ENCODE measurements around the gene ALDH8A1. TPM values are rescaled to one million over a fixed set of nuclear protein-coding genes. Genes with fewer than 3 reads are reported as not detected.

Gene ALDH8A1
- total and polyA plus RNA-seq, 10 of the 15 experiments (the other 5 are each of a cell fraction or from before 2014, with no cell fraction given) = 0.13 to 1.8 (median 0.62) TPM; not detected in 3

DNA sequence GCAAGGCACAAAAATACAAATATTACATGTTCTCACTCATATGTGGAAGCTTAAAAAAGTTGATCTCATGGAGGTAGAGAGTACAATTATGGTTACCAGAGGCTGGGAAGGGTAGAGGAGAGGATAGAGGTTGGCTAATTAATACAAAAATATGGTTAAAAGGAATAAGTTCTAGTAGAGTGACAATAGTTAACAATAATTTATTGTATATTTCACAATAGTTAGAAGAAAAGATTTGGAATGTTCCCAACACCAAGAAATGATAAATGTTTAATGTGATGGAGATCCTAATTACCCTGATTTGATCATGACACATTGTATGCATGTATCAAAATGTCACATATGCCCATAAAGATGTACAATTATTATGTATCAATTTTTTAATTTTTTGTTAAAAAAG is 1.8 kb downstream of the ALDH8A1 start (continued):
- TF ChIP-seq, protein P1, sequence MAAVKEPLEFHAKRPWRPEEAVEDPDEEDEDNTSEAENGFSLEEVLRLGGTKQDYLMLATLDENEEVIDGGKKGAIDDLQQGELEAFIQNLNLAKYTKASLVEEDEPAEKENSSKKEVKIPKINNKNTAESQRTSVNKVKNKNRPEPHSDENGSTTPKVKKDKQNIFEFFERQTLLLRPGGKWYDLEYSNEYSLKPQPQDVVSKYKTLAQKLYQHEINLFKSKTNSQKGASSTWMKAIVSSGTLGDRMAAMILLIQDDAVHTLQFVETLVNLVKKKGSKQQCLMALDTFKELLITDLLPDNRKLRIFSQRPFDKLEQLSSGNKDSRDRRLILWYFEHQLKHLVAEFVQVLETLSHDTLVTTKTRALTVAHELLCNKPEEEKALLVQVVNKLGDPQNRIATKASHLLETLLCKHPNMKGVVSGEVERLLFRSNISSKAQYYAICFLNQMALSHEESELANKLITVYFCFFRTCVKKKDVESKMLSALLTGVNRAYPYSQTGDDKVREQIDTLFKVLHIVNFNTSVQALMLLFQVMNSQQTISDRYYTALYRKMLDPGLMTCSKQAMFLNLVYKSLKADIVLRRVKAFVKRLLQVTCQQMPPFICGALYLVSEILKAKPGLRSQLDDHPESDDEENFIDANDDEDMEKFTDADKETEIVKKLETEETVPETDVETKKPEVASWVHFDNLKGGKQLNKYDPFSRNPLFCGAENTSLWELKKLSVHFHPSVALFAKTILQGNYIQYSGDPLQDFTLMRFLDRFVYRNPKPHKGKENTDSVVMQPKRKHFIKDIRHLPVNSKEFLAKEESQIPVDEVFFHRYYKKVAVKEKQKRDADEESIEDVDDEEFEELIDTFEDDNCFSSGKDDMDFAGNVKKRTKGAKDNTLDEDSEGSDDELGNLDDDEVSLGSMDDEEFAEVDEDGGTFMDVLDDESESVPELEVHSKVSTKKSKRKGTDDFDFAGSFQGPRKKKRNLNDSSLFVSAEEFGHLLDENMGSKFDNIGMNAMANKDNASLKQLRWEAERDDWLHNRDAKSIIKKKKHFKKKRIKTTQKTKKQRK (IDR thresholded peaks at IDR 0.05; ENCODE audit: low read depth, low read length) = no peak
- TF ChIP-seq, protein P2, sequence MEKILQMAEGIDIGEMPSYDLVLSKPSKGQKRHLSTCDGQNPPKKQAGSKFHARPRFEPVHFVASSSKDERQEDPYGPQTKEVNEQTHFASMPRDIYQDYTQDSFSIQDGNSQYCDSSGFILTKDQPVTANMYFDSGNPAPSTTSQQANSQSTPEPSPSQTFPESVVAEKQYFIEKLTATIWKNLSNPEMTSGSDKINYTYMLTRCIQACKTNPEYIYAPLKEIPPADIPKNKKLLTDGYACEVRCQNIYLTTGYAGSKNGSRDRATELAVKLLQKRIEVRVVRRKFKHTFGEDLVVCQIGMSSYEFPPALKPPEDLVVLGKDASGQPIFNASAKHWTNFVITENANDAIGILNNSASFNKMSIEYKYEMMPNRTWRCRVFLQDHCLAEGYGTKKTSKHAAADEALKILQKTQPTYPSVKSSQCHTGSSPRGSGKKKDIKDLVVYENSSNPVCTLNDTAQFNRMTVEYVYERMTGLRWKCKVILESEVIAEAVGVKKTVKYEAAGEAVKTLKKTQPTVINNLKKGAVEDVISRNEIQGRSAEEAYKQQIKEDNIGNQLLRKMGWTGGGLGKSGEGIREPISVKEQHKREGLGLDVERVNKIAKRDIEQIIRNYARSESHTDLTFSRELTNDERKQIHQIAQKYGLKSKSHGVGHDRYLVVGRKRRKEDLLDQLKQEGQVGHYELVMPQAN (conservative IDR thresholded peaks at IDR 0.05) = no peak
- no peak for TF ChIP-seq YY1 (IDR thresholded peaks at IDR 0.05; ENCODE audit: low read depth, low read length)
- no peak for TF ChIP-seq CHD4 (IDR thresholded peaks at IDR 0.05)

DNA sequence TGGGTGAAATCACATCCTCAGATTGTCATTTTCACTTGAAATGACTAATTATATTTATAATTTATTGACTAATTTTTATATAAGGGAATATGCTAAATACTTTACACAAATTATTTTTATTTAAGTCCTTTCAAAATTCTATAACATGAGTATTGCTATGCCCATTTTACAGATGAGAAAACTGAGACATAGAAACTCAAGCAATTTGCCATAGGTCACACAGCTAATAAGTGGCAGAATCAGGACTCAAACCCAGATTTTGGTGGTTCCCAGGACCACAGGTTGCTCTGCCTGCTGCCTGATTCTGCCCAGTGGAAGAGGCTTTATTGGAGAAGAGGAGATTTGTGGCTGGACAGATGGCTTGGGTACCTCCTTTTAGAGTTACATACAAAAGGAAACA is 4.9 kb downstream of the ALDH8A1 start:
- H3K27me3 ChIP-seq (replicated peaks in 1 of 2; ENCODE audit: control insufficient read depth in 2 of 2, insufficient read depth in 2 of 2, low read length in 1 of 2) = no peaks in the 10 kb centered on the region
- H3K4me3 ChIP-seq = no peak overlapping the region
- H3K79me2 ChIP-seq (ENCODE audit: control insufficient read depth, insufficient read depth, low read length) = no peaks in the 10 kb centered on the region
- intact Hi-C loops (cut with micrococcal nuclease; ENCODE audit: unreplicated experiment) = no loop called here
- TF ChIP-seq ZNF622 (IDR thresholded peaks at IDR 0.05) (no peak), ZNF384 (IDR thresholded peaks at IDR 0.05; ENCODE audit: borderline replicate concordance, low read depth, low read length) (no peak), LARP7 (IDR thresholded peaks at IDR 0.05) (no peak), CHD1 (IDR thresholded peaks at IDR 0.05; ENCODE audit: low read depth, low read length) (no peak), YY1 (IDR thresholded peaks at IDR 0.05; ENCODE audit: low read depth, low read length) (no peak), NR2C2 (IDR thresholded peaks at IDR 0.05; ENCODE audit: borderline replicate concordance, control insufficient read depth, insufficient read length, low read depth) (no peak), MTA3 (IDR thresholded peaks at IDR 0.05; ENCODE audit: borderline replicate concordance, low read length) (no peak), ZNF207 (IDR thresholded peaks at IDR 0.05; ENCODE audit: borderline replicate concordance) (no peak), MXI1 (IDR thresholded peaks at IDR 0.05; ENCODE audit: low read depth, low read length) (no peak)
- TF ChIP-seq, protein P3, sequence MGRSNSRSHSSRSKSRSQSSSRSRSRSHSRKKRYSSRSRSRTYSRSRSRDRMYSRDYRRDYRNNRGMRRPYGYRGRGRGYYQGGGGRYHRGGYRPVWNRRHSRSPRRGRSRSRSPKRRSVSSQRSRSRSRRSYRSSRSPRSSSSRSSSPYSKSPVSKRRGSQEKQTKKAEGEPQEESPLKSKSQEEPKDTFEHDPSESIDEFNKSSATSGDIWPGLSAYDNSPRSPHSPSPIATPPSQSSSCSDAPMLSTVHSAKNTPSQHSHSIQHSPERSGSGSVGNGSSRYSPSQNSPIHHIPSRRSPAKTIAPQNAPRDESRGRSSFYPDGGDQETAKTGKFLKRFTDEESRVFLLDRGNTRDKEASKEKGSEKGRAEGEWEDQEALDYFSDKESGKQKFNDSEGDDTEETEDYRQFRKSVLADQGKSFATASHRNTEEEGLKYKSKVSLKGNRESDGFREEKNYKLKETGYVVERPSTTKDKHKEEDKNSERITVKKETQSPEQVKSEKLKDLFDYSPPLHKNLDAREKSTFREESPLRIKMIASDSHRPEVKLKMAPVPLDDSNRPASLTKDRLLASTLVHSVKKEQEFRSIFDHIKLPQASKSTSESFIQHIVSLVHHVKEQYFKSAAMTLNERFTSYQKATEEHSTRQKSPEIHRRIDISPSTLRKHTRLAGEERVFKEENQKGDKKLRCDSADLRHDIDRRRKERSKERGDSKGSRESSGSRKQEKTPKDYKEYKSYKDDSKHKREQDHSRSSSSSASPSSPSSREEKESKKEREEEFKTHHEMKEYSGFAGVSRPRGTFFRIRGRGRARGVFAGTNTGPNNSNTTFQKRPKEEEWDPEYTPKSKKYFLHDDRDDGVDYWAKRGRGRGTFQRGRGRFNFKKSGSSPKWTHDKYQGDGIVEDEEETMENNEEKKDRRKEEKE (IDR thresholded peaks at IDR 0.05) = no peak
- no TSS peak for BruUV-seq (replicated peaks)
- ChIA-PET RAD21 (ENCODE audit: unreplicated experiment) (no interaction called here), SMC1A (ENCODE audit: uncharacterized antibody, unreplicated experiment) (no interaction called here), POLR2A (no interaction called here), CTCF (interaction anchor here (0.6 kb wide), 1 partner anchor 1393 kb away, joined by 3 read pairs; no protein-coding TSS in a partner anchor)
- FAIRE-seq (no peak), ATAC-seq (no peak), DNase-seq (ENCODE audit: low read depth, low spot score) (no peak)
- no peak overlapping the region for H3K27ac ChIP-seq (ENCODE audit: control insufficient read depth, insufficient read depth)
- H3K4me2 ChIP-seq (ENCODE audit: control insufficient read depth, insufficient read depth) = no peak overlapping the region
- no peak overlapping the region for H2AFZ ChIP-seq (ENCODE audit: control insufficient read depth, low read depth, low read length)
- H3K36me3 ChIP-seq (ENCODE audit: control insufficient read depth in 2 of 2, insufficient read depth in 2 of 2, low read length in 1 of 2) = no peaks in the 10 kb centered on the region
- in situ Hi-C loops (cut with MboI) = no loop called here
- H3K9me3 ChIP-seq (replicated peaks; ENCODE audit: control insufficient read depth, insufficient read depth, low read length) = no peaks in the 10 kb centered on the region
- H3K9ac ChIP-seq (ENCODE audit: control insufficient read depth, insufficient read depth, low read length) = no peak overlapping the region
- no peaks in the 10 kb centered on the region for H3K4me1 ChIP-seq (ENCODE audit: control insufficient read depth, insufficient read depth, low read length)
- H4K20me1 ChIP-seq (ENCODE audit: control insufficient read depth, insufficient read depth) = no peaks in the 10 kb centered on the region
